CD4-positive, alpha-beta T cell treated with Interleukin-12 subunit alpha and Interleukin-12 subunit beta, for 1 hour (primary cell): ENCODE results near the gene SMAD4.
"Not testable (repeated sequence)": the region's sequence is repeated elsewhere in the genome, so short reads cannot be mapped to it uniquely, and the experiment has no call there.

Experiments
- DNase-seq: peaks from one replicate; pipeline ENCODE4 v3.0.0-alpha.2; 2020

SMAD4 gene

DNA sequence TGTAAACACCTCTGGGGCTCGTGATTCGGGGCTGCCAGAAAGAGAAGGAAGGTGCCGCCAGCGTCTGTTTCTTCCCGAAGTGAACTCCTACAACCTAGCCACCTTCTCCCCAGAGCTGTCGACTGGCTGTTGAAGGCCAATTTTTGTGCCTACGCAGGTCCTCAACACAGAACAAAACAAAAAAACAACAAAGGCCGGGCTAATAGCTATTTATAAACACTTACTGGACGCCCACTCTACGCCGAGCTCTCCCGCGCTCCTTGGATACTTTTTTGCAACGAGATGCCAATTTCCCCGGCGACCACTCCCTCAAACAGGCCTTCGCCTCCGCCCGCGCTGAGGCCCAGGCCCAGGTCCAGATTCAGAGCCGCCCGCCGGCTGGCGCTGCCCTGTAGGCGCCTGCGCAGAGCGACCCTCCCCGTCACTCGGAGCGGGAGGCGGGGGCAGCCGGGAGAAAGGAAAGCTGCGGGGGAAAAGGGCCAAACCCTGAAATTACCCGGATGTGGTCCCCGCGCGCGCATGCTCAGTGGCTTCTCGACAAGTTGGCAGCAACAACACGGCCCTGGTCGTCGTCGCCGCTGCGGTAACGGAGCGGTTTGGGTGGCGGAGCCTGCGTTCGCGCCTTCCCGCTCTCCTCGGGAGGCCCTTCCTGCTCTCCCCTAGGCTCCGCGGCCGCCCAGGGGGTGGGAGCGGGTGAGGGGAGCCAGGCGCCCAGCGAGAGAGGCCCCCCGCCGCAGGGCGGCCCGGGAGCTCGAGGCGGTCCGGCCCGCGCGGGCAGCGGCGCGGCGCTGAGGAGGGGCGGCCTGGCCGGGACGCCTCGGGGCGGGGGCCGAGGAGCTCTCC is at the start of gene SMAD4:
SMAD4 (plus strand) TSS at position 520 of the 843 bp plus-strand sequence. CDS start 16,834 bp downstream, outside the sequence.
- peak; percentile 98 for DNase-seq

DNA sequence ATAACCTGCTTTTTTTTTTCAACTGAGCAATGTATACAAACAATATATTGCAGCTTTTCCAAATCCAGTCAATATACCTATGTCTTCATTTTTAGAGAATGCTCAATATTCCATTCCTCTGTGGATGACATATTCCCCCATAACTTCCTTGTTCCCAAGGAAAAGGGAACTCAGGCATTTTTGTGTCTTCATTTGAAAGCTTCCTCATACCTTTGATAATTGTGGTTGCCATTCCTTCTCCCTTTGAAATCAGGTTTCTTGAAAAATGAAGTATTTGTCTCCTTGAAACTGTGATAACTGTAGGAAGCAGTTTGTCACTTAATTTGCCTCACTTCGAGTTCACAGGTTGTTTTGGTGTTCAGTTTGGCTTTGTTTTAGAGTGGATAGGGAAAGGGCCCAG is 48.6 kb upstream of the SMAD4 start:
- DNase-seq: no peak

DNA sequence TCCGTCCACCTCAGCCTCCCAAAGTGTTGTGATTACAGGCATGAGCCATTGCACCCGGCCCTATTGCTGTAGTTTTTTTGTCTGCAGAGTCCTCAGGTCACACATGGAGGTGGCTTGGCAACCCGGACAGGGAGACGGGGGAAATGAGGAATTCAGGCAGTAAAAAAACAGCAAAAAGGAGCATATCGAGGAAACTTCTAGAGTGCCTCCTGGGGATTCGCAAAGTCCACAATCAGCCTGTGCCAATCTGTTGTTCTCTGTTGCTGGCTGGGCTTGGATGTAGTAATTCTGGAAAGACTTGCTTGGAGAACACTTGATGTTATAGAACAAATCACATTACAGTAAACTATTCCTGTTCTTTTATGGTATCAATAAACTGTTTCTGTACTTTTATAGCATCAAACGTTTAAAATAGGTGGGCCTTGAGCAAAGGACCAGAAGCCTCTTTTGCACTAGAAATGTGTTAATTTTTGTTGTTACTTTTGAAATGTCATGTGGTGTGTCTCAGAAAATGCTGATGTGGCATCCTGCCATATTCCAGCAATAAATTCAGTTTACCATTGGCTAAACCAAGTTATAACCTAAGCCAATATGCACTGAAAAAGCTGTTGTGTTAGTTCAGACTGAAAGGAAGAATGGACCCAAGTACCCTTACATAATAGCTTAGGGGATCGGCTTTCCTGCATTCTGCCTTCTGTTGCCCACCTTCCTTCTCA is 47.8 kb upstream of the SMAD4 start:
- no peak for DNase-seq

DNA sequence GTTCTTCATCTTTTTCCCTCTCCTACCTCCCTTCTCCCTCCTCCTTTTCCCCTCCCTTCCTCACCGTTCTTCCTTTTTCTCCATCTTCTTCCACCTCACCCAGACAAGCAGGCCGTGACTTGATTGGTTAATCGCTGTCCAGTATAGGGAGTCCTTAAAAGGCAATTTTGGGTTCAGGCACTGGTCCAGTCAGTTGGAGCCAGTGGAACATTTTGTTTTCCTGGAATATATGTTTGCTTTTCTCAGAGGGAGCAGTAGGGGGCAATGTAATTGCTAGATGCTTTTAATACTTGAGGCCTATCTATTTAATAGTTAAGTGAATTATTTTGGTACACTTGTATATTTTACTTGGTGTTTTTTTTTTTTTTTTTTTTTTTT is 47.2 kb upstream of the SMAD4 start:
- DNase-seq: no peak

DNA sequence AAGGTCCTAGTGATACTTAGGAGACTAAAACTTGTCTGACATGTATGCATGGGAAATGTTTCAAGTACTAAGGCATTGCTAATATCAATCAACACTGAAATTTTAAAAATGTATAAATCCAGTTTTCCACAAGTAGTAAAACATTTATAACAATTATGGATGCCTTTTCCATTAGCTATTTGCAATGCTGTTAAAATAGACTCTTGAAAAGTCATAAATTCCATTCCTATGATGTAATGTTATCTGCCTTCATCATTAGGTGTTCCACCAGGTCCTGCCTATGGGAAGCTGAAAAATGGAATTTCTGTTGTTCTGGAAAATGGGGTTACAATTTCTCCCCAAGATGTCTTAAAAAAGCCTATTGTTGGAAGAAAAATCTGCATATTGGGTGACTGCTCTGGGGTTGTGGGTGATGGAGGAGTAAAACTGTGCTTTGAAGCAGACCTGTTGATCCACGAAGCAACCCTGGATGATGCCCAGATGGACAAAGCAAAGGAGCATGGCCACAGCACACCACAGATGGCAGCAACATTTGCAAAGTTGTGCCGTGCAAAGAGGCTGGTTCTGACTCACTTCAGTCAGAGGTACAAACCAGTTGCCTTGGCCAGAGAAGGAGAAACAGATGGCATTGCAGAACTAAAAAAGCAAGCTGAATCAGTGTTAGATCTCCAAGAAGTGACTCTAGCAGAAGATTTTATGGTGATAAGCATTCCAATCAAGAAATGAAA is 43.5 kb upstream of the SMAD4 start:
- DNase-seq: no peak

DNA sequence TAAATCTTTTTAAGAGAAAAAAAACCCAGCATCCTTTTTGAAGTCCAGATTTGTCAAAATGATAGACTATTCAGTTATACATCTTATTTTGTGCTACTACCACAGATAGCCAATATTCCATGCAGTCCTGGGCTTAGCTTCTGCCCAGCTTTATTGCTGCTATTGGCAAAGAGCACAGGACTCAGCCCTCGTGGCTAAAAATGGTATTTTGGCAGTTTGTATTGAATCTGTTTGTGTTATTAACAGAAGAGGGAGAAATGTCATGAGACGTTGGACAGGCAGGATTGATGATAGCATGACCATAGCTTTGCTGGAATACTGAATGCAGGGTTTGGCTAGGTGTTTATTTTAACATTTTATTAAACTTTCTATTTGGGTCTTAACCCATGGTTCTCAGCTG is 42.8 kb upstream of the SMAD4 start:
- DNase-seq: no peak

- DNase-seq: no peak
Observed at GRCh38 chr18:50989711-50990110, 40.3 kb upstream of the SMAD4 start.

- DNase-seq: no peak
Observed at GRCh38 chr18:50992351-50992762, 37.7 kb upstream of the SMAD4 start.

DNA sequence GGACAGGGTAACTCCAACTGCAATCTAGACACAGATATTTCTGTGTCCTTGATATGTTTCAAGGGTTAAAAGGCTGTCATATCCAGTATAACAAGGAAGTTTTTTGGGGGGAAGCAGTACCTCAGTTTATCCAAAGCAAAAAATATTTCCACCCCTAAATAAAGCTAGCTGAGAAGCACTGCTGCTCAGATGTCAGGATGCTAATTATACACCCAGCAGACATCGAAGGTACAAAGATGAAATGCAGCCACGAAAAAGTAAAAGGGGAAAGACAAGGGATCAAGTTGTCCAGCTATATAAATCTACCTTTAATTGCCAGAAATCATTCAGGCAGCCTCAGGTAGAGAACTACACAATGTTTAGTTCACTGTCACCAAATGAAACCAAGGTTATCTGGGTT is 36.0 kb upstream of the SMAD4 start:
- DNase-seq: no peak

GRCh38 chr18:51003174-51003573 is 26.8 kb upstream of the SMAD4 start:
- not testable (repeated sequence) for DNase-seq

DNA sequence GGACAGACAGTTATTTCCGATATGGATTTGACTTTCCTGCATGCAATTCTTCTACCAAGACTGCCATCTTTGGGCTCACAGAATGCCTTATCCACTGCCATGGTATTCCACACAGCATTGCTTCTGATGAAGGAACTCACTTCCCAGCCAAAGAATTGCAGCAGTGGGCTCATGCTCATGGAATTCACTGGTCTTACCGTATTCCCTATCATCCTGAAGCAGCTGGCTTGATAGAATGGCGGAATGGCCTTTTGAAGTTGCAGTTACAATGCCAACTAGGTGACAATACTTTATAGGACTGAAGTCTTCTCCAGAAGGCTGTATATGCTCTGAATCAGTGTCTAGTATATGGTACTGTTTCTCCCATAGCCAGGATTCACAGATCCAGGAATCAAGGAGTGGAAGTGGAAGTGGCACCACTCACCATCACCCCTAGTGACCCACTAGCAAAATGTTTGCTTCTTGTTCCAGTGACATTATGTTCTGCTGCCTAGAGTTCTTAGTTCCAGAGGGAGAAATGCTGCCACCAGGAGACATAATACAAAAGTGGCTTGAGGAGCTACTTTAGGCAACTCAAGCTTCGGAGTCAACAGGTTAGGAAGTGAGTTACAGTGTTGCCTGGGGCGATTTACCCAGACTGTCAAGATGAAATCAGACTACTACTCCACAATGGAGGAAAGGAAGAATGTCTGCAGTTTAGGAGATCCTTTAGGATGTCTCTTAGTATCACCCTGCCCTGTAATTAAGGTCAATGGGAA is 23.8 kb upstream of the SMAD4 start:
- DNase-seq: no peak

DNA sequence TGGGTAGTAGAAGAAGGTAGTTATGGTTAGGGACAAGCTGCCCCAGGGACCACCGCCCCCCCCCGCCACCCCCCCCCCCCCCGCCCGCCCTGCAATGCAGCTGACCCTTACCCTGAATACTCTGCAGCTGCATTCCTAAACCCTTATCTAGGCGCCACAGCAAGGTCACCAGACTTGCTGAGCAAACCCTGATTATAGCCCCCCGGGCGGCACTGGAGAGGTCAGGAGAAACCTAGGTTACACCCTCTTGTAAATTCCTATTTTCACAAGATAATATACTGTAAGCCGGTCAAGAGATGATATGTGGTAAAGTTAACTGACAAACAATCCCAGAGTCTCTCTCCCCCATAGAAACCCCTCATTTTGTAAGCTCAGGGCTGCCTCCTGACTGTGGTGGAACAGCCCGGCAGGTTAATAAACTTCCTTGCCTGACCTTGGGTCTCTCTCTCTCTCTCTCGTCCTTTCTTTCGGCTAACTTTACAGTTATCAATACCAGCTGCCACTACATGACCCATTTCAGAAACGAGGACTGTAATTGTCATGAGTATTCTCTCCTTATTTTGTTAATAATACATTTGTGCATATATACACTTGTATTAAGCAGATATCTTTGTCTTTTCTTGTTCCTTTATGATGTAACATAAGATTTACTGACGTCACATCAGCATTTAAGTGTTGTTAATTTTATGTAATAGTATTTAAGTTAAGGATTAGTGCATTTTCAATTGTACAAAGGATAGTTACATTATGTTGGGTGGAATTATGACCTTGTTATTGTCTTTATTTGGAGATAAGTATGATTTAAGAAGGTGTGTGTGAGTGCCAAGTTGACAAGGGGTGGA is 22.8 kb upstream of the SMAD4 start:
- no peak for DNase-seq

DNA sequence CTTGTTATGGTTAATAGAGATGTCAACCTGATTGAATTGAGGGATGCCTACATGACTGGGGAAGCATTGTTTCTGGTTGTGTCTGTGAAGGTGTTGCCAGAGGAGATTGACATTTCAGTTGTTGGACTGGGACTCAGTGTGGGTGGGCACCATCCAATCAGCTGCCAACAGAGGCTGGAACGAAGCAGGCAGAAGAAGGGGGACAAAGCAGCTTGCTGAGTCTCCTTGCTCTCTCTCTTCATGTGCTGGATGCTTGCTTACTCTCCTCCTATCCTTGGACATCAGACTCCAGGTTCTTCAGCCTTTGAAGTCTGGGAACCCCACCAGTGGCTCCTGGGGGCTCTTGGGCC is 22.2 kb upstream of the SMAD4 start:
- DNase-seq: no peak

DNA sequence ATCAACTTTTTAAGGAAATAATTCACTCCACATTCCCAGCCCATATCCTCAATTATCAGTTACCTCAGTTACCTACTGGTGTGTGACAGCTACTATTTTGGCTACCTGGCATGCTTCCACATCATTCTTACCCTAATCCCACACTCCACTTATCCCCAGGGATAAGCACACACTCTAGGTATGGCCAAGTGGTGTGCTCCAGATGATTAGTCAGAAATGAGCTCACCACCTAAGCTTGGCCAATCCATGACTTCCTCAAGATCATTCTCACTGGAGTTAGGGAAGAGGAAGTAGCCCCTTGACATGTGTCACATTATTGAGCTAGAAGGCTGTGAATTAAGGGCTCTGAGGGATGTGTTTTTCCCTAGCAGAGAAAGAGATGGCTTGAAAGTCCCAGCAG is 20.9 kb upstream of the SMAD4 start:
- no peak for DNase-seq

GRCh38 chr18:51010218-51010617 is 19.8 kb upstream of the SMAD4 start:
- DNase-seq: no peak

GRCh38 chr18:51011709-51012108 is 18.3 kb upstream of the SMAD4 start:
- DNase-seq: no peak

DNA sequence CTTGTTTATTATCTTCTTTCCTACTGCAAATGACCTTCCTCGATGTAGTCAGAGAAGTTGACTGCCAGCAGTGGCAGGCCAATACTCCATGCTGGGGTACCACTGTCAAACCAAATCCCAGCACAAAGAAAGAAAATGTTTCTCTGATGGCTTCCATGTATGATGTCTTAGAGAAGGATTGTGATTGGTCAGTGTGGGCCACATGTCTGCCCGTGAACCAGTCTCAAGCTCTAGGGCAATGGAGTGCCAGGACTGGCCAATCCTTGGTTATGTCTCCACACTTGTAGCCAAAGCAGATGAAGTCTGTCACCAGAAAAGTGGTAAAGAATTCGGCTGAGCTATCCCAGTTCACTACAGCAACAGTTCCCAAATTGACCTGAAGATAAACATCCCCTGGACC is 17.6 kb upstream of the SMAD4 start:
- no peak for DNase-seq

DNA sequence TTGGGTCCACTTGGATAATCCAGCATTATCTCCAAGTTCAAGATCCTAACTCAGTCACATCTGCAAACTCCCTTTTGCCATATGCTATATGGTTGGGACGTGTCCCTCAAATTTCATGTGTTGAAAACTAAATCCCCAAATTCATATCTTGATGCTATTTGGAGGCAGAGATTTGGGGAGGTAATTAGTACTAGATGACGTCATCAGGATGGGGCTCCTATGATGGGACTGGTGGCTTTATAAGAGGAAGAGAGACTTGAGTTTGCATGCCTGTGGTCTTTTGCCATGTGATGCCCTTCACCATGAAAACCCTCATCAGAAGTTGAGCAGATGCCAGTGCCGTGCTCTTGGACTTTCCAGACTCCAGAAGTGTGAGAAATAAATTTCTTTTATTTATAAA is 16.8 kb upstream of the SMAD4 start:
- DNase-seq: no peak

DNA sequence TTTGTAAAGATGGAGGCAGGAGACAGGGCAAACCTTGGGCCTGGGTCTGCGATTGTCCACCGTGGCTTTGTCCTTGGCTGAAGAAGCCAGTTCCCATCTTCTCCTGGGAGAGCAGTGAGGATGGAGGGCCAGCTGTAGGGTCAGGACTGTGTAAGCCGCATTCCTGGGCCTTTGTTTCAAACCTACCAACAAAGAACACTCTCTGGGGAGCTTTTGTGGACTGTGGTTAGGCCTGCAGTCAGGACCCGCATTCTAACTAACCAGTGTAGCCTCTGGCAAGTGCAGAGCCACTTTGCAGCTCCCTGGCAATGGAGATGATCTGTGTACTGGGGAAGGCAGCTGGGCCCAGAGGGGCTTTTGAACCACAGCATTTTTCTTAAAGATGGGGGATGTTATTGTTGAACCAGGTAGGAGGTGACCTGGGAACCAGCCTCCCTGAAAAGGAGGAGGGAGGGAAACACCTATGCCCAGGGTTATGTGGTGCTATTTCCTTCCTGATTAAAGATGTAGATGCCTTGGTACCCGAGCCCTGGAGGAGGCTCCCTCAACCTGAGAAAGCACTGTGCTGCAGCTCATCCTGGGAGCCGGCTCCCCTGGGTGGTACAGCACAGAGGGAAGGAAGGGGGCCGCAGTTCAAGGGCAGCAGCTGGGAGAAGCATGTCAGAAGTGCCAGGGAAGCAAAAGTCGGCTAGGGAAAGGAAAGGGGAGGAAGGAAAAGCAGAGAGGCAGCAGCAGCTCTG is 12.7 kb upstream of the SMAD4 start:
- DNase-seq: no peak

GRCh38 chr18:51020536-51020935 is 9.5 kb upstream of the SMAD4 start:
- no peak for DNase-seq

DNA sequence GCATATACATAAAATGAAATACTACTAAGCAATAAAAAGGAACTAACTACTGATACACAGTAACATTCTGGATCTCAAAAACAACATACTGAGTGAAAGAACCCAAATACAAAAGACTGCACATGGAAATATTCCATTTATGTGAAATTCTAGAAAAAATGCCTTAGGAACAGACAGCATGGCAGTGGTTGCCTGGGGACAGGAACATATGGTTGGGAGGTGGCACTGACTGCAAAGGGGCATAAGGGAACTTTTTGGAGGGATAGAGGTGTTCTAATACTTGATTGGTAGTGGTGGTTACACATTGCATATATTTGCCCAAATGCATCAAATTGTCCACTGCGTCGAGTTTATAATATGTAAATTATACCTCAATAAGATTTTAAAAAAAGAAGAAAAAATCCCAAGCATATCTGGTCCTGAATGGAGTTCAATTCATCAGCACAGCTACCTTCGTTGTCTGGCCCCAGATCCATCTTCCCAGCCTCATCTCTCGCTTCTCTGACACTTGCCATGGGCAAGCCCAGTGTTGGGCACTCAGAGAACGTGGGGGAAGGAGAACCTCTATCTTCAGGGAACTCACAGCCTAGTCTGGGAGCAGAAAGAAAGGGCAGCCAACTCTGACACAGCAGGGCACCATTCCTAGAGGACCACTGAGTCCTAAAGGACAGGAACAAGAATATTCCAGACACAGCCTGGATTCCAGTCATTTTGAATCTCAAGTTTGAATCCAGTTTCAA is 8.6 kb upstream of the SMAD4 start:
- DNase-seq: no peak
